Fibroblast of the aortic adventitia (primary cell): ENCODE results near the gene AMDHD2. TPM values are rescaled to one million over a fixed set of nuclear protein-coding genes. Genes with fewer than 3 reads are reported as not detected.
"Not testable (repeated sequence)": the region's sequence is repeated elsewhere in the genome, so short reads cannot be mapped to it uniquely, and the experiment has no call there.

Experiments used
- DNase-seq: peaks from one replicate; pipeline ENCODE4 v3.0.0-alpha.2; 2010; ENCODE audit warnings: low read depth
- H3K4me3 ChIP-seq: 2 replicates; pipeline ENCODE4 v1.5.1; 2011; ENCODE audit warnings: low read depth, mild to moderate bottlenecking, control low read depth, low read length, moderate library complexity
- CTCF ChIP-seq: IDR thresholded peaks from 2 replicates; pipeline ENCODE4 v1.5.1; 2011; ENCODE audit warnings: mild to moderate bottlenecking, low read length, control low read depth, inconsistent platforms; ENCODE audit not compliant: insufficient read depth
- total RNA-seq: library from RNA; depleted of rRNA; stranded (reverse); fragments of >200 nt; gene quantifications from 2 replicates; pipeline ENCODE4 v1.2.3, GENCODE V29; 2012; ENCODE audit warnings: low replicate concordance

Gene AMDHD2
- total RNA-seq, 1 donor = 59.9 TPM

GRCh38 chr16:2537451-2538379 lies 17.5 kb downstream of the AMDHD2 start, which contains the start of gene PDPK1:
PDPK1 (plus strand) TSS chr16:2538021; CDS start chr16:2538113, 92 bp downstream.
- DNase-seq = peak; percentile 90
- no peak for TF ChIP-seq CTCF

GRCh38 chr16:2539192-2539844 lies 19.1 kb downstream of the AMDHD2 start:
- peak overlapping the region; percentile 64 for H3K4me3 ChIP-seq
- not testable (repeated sequence) for DNase-seq

More at GRCh38 chr16:2537451-2538379, 17.5 kb downstream of the AMDHD2 start, which contains the start of gene PDPK1:
- peak within 1 kb of the TSS; percentile 76 for H3K4me3 ChIP-seq

GRCh38 chr16:2539845-2540458 lies 19.8 kb downstream of the AMDHD2 start:
- peak; percentile 42 for DNase-seq
- TF ChIP-seq CTCF = peak; percentile 59
- H3K4me3 ChIP-seq = not testable (repeated sequence)

GRCh38 chr16:2540912-2541311 lies 20.7 kb downstream of the AMDHD2 start:
- not testable (repeated sequence) for H3K4me3 ChIP-seq, DNase-seq

- not testable (repeated sequence) for H3K4me3 ChIP-seq, DNase-seq
Observed at GRCh38 chr16:2541409-2541808, 21.2 kb downstream of the AMDHD2 start.

GRCh38 chr16:2543771-2544170 lies 23.6 kb downstream of the AMDHD2 start:
- not testable (repeated sequence) for H3K4me3 ChIP-seq, DNase-seq

- not testable (repeated sequence) for H3K4me3 ChIP-seq, DNase-seq
Observed at GRCh38 chr16:2550283-2550878, 30.2 kb downstream of the AMDHD2 start.

- DNase-seq = peak; percentile 40
- not testable (repeated sequence) for H3K4me3 ChIP-seq
Observed at GRCh38 chr16:2551420-2551889, 31.3 kb downstream of the AMDHD2 start.

GRCh38 chr16:2554709-2555425 lies 34.7 kb downstream of the AMDHD2 start:
- DNase-seq, H3K4me3 ChIP-seq: not testable (repeated sequence)

GRCh38 chr16:2557150-2557549 lies 37.0 kb downstream of the AMDHD2 start:
- not testable (repeated sequence) for H3K4me3 ChIP-seq, DNase-seq

GRCh38 chr16:2560131-2560797 lies 40.1 kb downstream of the AMDHD2 start:
- not testable (repeated sequence) for DNase-seq, H3K4me3 ChIP-seq
